GM19099 (cell line): ENCODE data around the gene PPIL4.

Source experiments
- POLR2A ChIP-seq: IDR thresholded peaks from 3 replicates; pipeline ENCODE4 v1.6.1; 2011; ENCODE audit warnings: low read depth; ENCODE audit not compliant: insufficient read length; ENCODE audit errors: extremely low read depth

The PPIL4 gene

GRCh38 chr6:149559389-149559788, 13.5 kb upstream of the PPIL4 start:
- TF ChIP-seq POLR2A = no peak

GRCh38 chr6:149558029-149558428, 12.2 kb upstream of the PPIL4 start:
- TF ChIP-seq POLR2A = no peak

- no peak for TF ChIP-seq POLR2A
These were observed 6.1 kb upstream of the PPIL4 start for GRCh38 chr6:149551920-149552319.

- no peak for TF ChIP-seq POLR2A
These were observed 537 bp downstream of the PPIL4 start for GRCh38 chr6:149545258-149545753.

- no peak for TF ChIP-seq POLR2A
These were observed 1.1 kb downstream of the PPIL4 start for GRCh38 chr6:149544646-149545257.

GRCh38 chr6:149541139-149541538, 4.7 kb downstream of the PPIL4 start:
- no peak for TF ChIP-seq POLR2A

GRCh38 chr6:149534742-149535141, 11.1 kb downstream of the PPIL4 start:
- TF ChIP-seq POLR2A = no peak

- no peak for TF ChIP-seq POLR2A
These were observed 16.2 kb downstream of the PPIL4 start for GRCh38 chr6:149529650-149530049.

- TF ChIP-seq POLR2A = no peak
These were observed 30.3 kb downstream of the PPIL4 start for GRCh38 chr6:149515494-149515893.

GRCh38 chr6:149513915-149514314, 31.9 kb downstream of the PPIL4 start:
- no peak for TF ChIP-seq POLR2A

- TF ChIP-seq POLR2A = no peak
These were observed 34.9 kb downstream of the PPIL4 start for GRCh38 chr6:149510793-149511512.

- no peak for TF ChIP-seq POLR2A
These were observed 37.4 kb downstream of the PPIL4 start for GRCh38 chr6:149508485-149508884.

- no peak for TF ChIP-seq POLR2A
These were observed 42.0 kb downstream of the PPIL4 start for GRCh38 chr6:149503872-149504271.

GRCh38 chr6:149503276-149503675, 42.6 kb downstream of the PPIL4 start:
- TF ChIP-seq POLR2A = no peak

- TF ChIP-seq POLR2A = no peak
These were observed 44.1 kb downstream of the PPIL4 start for GRCh38 chr6:149501768-149502167.

GRCh38 chr6:149501201-149501600, 44.6 kb downstream of the PPIL4 start:
- no peak for TF ChIP-seq POLR2A
